NCI-H446 (cell line): ENCODE measurements around the gene PHACTR3.
A peak's percentile ranks its signal among the peaks of the same experiment; 100 is the strongest.

Experiments used
- DNase-seq, 2 experiments: peaks; one replicate each; lab custom pipeline; 2025; lab: John Stamatoyannopoulos, UW

The PHACTR3 gene

DNA sequence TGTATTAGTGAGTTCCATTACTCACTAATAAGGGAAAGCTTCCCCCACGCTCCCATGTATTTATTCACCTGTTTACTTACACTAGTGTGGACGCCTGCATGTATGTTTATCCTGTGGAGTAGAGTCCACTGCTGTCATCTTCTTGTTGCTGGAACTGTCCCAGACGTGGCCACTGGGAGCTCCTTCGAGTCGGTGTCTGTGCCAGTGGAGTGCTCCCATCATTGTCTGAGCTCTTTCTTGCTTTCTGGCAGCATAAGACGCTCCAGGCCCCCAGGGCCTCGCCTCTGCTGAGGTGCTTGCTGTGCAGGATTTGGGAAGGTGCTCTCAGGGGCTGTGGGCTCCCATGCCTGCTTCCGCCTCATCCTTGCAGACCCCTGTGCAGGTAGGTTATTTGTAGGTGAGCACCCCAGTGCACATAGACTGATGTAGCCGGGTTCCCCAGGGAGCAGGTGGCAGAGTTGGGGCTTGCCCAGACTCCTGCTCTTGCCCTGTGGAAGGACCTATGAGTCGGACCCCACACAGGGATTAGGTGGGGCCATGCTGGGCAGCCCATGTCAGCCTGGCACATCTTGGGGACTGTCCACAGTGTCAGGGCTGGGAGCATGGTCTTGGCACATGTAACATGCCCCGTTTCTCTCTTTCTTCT, 16.6 kb downstream of the PHACTR3 start:
- DNase-seq: peak in 1 of 2 experiments; percentile 33

DNA sequence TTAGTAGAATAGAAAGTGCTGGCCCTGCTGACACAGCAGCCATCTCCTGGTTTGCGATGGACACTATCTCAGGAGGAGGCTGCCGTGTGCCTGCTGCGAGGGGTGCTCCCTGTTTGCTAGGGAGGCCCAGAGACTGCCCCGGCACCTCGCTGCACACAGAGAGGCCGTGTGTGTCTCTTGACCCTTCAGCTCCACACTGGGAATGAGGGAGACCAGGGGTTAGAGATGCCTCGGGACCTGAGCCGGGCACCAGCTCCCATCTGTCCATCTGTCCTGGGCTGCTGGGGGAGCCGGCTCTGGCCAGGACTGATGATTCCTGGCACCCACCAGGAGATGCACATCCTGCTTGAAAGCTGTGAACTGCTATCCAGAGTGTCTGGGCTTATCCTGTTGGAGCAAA, 18.2 kb downstream of the PHACTR3 start:
- DNase-seq: no peak

DNA sequence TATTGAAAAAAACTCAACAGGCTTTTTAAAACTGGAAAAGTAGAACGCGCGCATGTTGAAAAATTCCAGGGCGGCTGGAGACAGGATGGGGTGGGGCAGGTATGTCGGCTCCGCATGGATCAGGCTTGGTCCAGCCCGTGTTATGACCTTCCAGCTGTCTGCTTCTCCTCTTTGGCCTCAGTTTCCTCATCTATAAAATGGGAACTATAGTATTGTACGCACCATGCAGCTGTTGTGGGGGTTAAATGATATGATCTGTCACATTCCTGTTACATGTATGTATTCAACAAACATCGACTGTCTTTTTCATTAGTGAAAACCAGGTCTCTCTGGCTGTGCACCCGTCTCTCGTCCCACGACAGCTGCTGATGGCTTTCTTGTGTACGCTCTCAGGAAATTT, 18.8 kb downstream of the PHACTR3 start:
- no peak for DNase-seq

DNA sequence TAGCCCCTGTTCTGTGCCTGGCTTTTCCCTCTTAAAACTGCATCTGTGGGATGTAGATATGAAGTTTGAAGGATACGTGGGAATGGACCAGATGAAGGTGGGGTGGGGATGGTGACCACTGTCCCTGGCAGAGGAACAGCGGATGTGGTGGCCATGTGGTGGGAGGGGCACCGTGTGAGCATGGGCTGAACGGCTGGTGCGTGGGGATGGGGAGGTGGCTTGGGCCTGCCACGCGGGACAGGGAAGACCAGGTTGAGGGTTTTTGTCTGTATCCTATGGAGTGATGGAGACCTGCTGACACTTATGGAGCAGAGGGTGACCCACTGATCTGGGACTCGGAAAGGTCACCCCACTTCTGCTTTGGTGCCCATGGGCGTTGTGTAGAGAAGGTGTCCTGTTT, 19.2 kb downstream of the PHACTR3 start:
- DNase-seq: no peak

DNA sequence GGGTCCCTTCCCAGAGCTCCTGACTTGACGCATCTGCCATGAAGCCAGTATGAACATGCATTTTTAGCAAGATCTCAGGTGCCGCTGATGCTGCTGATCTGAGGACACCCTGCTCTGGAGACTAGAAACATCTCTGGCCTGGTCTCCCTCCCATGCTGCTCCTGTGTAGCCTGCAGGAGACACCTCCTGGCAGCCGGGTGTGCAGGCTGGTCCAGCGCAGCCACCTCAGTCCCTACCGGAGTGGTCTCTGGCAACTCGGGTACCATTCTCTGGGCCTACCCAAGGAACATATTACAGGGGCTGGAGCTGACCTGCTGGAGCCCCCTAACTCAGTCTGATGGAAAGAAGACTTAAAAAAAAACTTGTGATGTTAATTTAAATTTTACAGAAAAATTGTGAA, 20.1 kb downstream of the PHACTR3 start:
- DNase-seq: no peak

DNA sequence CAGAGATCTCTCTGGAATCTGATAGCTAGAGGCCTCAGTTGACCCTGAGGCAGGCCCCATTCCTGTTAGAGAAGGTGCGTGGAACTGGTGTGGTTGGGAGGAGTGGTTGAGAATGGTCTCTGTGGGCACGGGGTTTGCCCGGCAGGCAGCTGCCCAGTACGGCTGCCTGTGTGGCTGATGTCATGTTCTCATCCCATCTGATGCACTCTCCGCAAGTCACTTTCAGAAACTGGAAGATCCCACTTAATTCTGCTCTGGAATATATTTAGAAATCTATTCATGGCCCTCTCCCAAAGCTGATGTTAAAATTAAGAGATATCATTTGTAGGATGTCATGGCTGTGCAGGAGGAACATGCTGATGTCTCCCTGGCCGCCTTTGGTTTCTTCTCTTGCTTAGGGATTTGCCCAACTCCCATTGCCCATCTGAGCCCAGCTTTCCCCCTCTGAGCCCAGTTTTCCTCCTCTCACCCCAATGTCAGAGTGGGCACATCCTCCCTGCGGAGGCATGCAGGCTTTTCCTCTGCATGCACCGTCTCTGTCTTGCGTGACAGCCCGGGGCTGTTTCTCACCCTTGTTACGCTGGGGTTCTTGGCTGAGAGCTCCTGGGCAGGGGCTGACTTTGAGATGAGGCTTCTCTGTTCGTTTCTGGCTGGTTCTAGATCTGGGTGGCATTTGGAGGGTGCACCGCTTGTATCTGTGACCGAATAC, 21.0 kb downstream of the PHACTR3 start:
- no peak for DNase-seq

DNA sequence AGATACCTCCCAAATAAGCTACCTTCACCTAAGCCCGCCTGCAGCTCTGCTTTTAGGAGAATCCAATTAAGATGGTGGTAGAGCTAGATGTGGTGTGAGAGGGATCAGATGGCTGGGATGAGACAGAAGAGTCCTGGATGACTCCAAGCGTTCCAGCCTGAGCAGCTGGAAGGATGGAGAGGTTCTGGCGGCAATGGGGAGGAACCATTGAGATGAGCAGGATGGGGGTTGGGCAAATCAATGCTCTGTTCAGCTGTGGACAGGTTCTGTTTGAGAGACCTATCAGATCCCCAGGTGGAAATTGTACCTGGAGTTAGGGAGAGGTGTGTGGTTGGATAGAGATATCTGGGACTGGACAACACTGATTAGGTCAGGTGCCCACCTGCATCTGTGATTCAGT, 23.0 kb downstream of the PHACTR3 start:
- DNase-seq: no peak

DNA sequence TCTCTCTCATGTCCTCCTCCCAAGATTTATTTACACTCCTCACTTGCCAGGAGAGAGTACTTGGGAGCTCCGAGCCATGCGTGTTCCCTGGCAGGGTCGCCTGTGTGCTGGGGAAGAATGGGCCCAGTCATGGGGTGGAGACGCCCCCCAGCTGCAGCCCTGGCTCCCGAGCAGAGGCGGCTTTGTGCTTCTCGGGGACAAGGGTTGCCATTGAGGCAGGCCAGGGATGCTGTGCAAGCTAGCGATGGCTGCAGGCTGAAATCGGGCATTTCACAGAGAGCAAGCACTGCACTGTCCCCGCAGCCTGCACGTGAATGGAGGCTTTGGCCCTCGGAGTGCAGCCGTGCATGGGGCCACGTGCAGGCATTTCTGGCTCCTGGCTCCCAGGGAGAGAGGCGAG, 23.8 kb downstream of the PHACTR3 start:
- DNase-seq: no peak

DNA sequence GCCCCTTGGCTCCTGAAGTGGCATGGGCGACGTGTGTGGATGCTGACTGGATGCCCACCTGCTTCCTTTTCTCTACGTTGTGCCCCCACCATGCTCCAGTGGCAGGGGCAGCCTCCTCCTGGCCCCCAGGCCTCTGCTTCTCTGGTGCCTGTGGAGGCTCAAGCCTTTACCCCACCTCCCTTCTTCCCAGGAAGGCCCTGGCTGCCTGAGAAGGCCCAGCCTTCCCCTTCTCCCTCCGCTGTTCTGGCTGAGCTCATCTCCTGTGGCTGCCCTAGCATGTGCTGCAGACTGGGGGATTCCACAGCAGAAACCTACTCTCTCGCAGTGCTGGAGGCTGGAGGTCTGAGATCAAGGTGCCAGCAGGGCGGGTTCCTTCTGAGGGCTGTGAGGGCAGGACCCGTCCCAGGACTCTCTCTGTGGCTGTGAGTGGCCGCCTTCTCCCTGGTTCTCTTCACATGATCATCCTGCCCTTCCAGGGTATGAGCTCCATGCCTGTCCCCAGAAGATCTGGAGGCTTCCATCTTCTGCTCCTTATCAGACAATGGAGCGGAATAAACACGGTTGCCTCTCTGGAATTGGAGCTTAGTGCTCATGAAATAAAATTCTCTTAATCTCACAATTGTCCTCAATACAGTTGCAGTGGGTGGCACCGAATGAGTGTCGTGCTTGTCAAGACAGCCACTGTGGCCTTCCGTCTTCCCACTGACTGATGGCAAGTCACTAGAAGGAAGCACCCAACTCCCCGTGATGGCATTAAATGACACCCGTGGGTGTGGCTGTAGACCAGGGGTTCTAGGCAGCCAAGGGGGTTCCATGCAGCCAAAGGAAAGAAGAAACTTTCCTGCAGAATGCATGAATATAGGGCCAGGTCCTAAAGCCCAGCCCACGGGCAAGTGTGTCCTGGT, 25.1 kb downstream of the PHACTR3 start:
- no peak for DNase-seq

DNA sequence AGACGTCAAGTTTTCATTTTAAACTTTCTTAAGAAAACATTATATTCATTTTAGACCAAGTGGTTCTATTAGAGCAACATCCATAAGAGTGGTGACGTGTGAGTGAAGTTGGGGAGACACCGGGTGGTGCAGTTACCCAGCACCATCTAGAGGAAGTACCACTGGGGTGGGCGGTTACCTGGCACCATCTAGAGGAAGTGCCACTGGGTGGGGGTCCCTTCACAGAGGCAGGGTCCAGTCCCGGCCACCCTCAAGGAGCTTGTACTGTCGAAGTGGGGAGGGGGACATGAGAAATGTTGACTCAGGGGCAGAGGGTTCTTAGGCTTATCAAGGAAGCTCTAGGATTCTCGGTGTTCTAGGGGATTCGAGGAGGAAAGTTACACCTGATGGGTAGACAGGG, 26.2 kb downstream of the PHACTR3 start:
- DNase-seq: no peak

DNA sequence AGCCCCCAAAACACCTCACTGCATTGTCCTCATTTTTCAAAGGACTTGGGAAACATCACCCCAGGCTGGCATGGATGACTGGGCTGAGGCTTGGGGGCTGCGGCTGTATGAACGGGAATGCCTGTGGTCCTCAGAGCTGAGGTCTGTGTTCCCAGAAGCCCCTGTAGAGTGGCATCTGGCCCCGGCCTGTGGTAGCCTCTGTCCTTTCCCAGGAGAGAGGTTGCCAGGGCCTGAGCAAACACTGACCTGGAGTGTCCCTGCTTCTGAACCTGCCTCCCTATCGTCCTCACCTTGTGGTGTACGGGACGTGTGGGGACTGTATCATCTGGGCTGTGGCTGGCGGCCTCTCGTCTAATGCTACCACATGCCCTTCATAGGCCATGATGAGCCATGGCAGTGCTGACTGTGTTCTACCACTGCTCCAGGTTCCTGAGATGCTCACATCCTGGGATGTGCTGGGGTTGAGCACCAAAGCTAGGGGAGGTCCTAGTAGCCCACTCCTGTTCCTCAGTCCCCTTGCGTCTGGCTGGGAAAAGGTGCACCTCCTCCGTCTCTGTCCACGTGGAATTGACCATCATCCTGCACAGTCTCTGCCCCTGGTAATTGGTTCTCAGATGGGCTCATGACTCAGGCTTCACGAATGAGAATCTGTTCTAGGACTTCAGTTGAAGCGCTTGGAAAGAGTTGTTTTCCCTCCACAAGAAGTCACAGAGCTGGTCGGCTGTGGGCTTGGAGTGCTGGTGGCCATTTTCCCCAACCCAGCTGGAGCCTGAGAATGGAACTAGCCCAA, 27.6 kb downstream of the PHACTR3 start:
- no peak for DNase-seq

DNA sequence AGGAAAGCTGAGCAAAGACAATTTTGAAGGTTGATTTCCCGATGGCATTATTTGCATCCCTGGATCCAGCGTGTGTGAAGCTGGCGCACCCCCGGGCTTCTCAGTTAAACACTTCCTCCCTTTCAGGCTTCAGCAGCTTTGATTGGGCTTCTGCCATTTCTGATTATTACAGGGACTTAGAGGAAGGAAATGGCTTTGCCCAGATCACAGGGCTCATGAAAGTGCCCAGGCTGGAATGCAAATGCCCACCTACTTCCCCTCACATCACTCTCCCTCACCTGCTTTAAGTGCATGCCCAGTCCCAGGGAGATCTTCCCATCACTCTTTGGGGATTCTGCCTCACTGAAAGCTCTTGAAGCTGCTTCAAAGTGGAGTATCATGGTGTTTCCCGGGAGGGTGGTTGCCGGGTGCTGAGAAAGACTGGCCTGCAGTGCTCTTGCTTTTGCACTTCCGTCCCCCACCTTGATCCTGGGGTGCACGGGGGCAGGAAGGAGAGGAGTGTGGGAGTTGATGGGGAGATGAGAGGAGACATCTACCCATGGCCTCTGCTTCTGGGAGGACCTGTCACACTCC, 28.3 kb downstream of the PHACTR3 start:
- DNase-seq: no peak

DNA sequence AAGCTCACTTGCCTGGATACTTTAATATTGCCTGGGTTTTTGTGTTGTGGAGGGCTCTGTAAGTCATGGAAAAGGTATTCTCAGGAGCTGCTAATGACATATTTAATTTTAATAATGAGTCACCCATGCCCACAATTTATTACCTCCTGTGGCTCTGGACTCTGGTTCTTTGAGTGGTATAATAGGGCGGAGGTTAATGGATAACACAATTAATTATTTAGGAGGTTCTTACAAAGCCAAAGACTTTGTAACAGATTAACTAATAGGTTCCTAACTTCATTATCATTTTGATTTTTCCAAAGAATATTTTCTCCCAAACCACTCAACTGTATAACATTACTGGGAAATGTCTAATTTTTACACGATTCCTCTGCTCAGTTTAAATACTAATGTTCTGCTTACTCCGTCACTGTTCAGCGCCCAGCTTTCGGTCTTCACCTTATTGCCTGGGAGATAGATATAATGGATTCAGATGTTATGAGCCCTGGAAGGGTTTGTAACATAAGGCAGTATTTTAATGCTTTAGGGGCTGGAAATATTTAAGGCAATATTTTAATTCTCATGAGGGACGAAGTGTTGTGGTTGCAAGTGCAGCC, 29.4 kb downstream of the PHACTR3 start:
- DNase-seq: no peak

DNA sequence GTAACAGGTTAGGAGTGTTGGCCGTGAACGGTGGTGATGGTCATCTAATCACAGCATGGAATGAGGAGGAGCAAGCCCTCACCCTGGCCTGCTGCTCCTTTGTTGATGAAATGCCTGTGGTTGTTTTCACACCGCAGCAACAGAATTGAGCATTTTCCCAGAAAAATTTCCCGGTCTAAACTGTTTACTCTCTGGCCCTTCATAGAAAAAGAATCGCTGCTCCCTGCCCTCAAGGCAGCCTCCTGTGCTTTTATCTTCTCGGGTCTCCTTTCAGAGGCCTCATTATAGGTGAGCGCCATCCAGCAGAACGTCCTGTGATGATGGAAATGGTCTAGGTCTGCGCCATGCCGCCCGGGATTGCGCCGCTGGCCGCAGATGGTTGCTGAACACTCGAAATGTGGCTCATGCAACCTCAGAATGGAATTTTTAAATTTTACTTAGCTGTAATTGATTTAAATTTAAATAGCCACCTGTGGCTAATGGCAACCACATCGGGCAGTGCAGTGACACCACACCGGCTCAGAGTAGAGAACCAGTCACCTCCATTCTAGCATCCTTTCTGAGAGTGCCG, 30.2 kb downstream of the PHACTR3 start:
- DNase-seq: no peak

DNA sequence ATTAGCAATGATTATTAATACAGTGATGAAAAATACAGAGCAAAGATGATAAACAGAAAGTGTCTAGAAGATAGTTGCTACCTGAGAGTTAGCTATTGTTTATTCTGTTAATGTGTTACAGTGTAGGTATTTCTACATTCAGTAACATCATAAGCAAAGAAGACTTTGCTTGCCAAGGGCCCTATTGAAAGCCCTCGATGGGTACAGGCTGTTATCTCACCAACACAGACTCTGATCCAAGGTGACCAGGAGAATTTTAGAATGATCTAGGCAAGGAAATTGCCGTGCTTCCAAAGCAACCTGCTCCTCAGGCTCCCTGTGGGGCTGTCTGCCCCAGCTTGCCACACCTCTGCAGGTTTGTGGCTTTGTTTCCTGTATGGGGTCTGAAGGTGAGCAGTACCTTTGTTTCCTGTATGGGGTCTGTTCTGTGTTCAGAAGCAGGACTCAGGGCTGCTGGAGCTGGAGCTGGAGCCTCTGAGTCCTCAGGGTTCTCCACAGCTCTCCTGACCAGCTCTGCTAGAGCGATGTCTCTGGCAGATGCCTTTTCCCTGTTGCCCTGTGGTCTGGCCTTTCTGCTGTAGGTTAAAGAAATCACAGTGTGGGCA, 32.5 kb downstream of the PHACTR3 start:
- no peak for DNase-seq

DNA sequence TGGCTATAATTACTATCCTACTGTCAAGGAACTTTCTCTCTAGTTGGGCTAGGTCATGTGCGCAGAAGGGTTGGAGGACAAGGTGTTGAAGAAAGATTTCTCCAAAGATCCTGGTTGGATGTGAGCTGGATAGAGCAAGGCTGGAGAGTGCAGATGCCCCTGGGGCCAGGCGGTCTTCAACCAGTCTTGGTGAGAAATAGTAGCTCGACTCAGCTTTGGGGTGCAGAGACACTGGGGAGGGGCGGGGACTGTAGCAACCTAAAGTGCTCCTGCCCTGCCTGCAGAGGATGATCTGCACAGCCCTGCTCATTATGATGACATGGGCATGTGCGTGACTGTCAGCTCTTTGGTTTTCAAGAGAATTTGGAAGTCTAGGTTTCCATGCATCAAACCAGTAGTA, 35.9 kb downstream of the PHACTR3 start:
- DNase-seq: no peak

DNA sequence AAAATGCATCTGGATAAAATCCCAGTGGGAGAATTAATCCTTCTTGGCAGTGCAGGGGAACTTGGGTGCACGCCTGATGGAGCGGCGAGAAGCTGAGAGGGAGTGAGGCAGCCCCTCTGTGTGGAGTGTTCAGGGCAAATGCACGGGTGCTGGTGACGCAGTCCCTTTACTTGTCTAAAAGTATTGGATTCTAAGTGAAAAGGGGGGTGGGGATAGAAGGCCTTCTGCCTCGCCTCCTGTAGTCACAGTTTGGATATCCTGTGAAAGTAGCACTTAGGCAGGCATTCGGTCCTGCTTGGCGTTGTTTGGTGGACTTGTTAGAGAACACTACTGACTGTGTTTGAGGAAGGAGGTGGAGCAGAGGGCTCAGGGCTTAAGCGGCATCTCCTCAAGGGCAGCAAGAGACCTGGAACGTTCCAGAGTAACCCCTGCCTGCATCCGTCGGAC, 39.3 kb downstream of the PHACTR3 start:
- peak; percentile 57 to 90 for DNase-seq

DNA sequence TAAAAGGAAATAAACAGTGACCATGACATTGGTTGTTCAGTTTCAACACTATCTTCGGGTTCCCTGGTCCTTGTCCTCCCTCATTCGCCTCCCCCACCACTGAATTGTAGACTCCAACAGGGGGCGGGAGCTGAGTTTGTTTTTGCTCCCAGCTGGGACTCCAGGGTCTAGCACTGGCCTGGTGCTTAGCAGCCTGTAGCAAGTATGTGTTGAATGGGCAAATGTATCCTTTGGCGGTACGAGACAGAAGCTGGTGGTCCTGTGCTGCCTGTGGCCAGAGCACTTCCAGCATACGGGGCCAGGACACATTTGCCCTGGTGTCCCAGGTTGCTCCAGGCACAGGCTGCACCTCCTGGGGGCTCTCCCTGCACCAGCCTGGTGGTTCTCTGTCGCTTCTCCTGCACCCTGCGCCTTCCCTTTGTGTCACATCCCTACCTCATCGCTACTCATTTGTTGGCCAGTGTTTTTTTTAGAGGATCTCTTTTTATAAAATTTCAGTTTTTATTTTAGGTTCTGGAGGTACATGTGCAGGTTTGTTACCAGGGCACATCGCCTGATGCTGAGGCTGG, 40.1 kb downstream of the PHACTR3 start:
- DNase-seq: no peak

DNA sequence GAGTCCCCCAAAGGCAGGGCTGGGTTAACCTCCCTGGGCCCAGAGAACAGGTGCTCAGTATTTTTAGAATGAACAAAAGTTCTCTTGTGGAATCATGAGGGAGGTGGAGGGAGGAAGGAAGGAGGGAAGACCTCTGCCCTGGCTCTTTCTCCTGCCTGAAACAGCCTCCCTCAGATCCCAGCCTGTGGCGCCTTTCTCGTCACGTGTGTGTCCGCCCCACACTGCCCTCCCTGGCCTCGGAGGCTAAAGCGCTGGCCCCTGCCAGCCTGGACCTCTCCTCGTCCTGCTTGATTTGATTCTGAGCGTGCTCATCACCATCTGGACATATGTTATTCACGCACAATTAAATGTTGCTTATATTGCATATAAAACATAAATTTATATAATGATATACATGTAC, 40.9 kb downstream of the PHACTR3 start:
- no peak for DNase-seq

DNA sequence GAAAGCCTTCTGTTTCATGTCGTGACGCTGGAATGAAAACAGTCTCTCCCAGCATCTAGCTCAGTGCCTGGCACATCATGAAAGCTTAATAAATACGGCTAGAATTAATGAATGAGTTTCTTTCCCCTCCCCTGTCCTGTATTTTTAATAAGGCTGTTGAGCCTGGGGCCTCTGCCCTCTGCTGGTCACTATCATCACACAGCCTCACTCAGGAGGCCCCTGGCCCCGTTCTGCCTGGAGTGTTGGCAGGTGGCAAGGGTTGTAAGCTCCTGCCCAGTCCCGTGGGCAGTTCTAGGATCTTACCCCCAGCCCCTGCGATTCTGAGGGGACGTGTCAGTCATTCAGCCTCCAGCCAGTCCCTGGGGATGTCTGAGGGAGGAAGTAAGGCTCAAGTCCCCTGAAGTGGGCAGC, 41.4 kb downstream of the PHACTR3 start:
- DNase-seq: no peak
